ENCODE results near the gene CH25H.
"Not testable (repeated sequence)": the region's sequence is repeated elsewhere in the genome, so short reads cannot be mapped to it uniquely, and the experiment has no call there.

The CH25H gene

DNA sequence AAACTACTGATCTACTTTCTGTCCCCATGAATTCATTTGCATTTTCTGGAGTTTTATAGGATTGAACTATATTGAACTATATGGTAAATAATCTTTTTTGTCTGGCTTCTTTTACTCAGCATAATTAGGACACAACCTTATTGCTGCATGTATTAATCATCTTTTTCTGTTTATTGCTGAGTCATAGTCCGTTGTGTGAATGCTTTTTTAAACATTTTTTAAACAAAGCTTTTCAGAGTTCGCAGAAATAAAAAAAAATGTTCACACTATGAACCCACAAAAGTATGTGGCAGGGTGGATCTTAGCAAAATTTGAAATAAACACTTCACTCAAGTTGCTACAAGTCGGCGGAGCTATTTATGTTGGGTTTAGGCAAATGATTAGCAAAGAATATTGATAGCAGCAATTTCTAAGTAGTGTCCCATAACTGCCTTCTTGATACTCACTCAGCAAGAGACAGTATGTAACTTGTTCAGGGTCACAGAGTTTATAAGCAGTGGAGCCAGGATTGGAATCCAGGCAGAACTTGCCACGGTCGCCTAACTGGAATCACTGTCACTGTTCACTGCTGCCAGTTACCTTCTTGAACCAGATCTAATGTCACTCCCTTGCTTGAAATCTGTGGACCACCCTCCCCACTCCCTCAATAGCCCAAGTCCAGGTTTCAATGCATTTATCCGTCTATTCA is 5.6 kb downstream of the CH25H start:
- Histone ChIP-seq H3K27me3 (peaks cover 22% of the 10 kb centered on the region), H3K4me1 (no peaks in the 10 kb centered on the region), H3K36me3 (no peaks in the 10 kb centered on the region), H3K9me3 (no peaks in the 10 kb centered on the region), H3K4me3 (ENCODE audit: low read depth, low read length) (no peak overlapping the region)
- no peak for DNase-seq
- TF ChIP-seq, protein P1, sequence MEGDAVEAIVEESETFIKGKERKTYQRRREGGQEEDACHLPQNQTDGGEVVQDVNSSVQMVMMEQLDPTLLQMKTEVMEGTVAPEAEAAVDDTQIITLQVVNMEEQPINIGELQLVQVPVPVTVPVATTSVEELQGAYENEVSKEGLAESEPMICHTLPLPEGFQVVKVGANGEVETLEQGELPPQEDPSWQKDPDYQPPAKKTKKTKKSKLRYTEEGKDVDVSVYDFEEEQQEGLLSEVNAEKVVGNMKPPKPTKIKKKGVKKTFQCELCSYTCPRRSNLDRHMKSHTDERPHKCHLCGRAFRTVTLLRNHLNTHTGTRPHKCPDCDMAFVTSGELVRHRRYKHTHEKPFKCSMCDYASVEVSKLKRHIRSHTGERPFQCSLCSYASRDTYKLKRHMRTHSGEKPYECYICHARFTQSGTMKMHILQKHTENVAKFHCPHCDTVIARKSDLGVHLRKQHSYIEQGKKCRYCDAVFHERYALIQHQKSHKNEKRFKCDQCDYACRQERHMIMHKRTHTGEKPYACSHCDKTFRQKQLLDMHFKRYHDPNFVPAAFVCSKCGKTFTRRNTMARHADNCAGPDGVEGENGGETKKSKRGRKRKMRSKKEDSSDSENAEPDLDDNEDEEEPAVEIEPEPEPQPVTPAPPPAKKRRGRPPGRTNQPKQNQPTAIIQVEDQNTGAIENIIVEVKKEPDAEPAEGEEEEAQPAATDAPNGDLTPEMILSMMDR (IDR thresholded peaks at IDR 0.05; ENCODE audit: low read depth, low read length): no peak

DNA sequence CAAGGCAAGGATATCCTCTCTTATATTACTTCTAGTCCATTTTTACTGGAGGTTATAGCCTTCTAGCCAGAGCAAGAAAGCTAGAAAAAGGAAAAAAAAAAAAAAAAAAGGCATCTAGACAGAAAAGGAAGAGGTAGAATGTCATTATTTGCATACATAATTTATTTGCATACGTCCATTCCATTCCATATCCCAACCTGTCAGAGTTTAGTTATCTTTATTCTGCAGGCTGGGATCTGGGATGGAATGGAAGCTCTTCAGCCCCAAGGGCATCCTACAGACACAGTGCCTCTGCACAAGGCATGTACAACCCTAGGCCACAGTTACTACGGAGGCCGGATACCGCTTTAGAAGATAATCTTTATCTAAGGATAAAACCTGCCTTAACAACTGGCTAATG is 9.6 kb downstream of the CH25H start:
- H3K9me3 ChIP-seq: no peaks in the 10 kb centered on the region
- no peaks in the 10 kb centered on the region for H3K36me3 ChIP-seq
- H3K27me3 ChIP-seq: no peaks in the 10 kb centered on the region; the same call in 1 of the 2 replicates
- DNase-seq: no peak
- TF ChIP-seq, protein P1 (IDR thresholded peaks at IDR 0.05; ENCODE audit: low read depth, low read length): no peak
- H3K4me1 ChIP-seq: no peaks in the 10 kb centered on the region
- no peak overlapping the region for H3K4me3 ChIP-seq (ENCODE audit: low read depth, low read length)

DNA sequence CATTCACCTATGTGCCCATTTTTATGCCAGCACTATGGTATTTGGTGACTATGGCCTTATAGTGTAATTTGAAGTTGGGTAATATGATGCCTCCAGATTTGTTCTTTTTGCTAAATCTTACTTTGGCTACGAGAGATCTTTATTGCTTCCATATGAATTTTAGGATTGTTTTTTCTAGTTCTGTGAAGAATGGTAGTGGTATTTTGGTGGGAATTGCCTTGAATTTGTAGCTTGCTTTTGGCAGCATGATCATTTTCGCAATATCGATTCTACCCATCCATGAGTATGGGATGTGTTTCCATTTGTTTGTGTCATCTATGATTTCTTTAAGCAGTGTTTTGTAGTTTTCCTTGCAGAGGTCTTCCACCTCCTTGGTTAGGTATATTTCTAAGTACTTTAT is 15.8 kb downstream of the CH25H start:
- not testable (repeated sequence) for H3K9me3 ChIP-seq; H3K4me1 ChIP-seq; H3K4me3 ChIP-seq (ENCODE audit: low read depth, low read length); H3K36me3 ChIP-seq; H3K27me3 ChIP-seq; DNase-seq

DNA sequence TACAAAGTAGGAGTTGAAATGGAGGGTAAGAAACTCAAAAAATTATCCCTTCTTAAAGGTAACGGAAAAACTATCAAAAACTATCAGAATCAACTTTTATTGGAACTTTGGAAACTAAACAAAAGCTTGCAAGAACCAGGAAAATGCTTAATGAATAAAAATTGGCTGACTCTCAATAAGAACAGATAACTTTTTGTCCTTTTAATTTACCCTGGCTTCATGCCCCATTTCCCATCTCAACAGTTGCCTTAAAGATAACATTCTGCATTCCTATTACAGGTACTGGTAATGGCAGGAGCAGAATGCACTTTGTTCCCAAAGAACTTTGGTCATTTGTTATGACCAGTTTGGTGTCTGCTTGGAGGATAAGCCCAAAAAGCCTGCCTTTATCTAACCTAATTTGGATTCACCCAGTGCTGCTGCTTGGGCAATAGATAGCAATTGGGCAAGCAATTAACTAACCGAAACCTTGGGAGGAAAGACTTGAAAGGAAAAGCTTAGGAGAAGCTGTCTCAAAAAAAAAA is 17.8 kb downstream of the CH25H start:
- H3K9me3 ChIP-seq: no peaks in the 10 kb centered on the region
- H3K27me3 ChIP-seq: peaks cover 2% of the 10 kb centered on the region; the same call in 1 of the 2 replicates
- H3K36me3 ChIP-seq: no peaks in the 10 kb centered on the region
- no peaks in the 10 kb centered on the region for H3K4me1 ChIP-seq
- no peak for DNase-seq
- TF ChIP-seq, protein P1 (IDR thresholded peaks at IDR 0.05; ENCODE audit: low read depth, low read length): no peak
- H3K4me3 ChIP-seq (ENCODE audit: low read depth, low read length): no peak overlapping the region

DNA sequence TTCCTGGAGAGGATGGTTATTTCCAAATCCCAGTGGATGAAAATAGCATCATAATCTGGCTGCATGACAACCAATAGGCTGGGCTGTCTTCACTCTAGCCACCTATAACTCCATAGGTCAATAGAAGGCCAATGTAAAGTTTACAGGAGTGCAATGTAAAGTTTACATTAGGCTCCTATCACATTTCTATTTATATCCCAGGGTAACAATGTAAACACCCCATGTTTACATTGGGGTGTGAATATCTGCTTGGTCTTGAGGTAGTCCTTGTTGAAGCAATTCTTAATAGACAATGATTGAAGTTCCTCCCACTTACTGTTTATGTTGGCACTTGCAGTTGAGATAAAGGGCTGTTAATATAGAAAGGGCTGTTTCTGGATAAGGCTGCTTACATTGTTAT is 21.5 kb downstream of the CH25H start:
- DNase-seq: no peak
- TF ChIP-seq, protein P1 (IDR thresholded peaks at IDR 0.05; ENCODE audit: low read depth, low read length): no peak
- H3K9me3 ChIP-seq: no peaks in the 10 kb centered on the region
- H3K4me3 ChIP-seq (ENCODE audit: low read depth, low read length): no peak overlapping the region
- no peaks in the 10 kb centered on the region for H3K36me3 ChIP-seq
- H3K27me3 ChIP-seq: peaks cover 7% of the 10 kb centered on the region; the same call in 1 of the 2 replicates
- no peaks in the 10 kb centered on the region for H3K4me1 ChIP-seq

DNA sequence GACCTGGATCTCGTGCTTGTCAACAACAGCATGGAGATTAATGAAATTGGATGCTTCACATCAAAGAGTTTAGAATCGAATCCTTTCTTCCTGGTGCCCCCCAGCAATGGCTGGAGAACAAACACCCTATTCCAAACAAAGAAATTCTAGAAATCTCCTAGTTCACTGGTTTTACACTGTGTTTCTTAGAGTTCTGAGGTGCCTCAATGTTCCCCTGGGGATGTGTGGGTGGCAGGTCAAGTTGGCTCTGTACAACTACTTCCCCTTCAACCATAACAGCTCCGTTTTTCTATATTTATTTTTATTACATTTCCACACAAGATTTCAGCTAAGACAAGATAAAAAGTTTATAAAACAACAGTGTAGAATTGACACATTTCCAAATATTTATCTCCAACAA is 22.5 kb downstream of the CH25H start:
- TF ChIP-seq, protein P1 (IDR thresholded peaks at IDR 0.05; ENCODE audit: low read depth, low read length): no peak
- H3K36me3 ChIP-seq: no peaks in the 10 kb centered on the region
- no peak overlapping the region for H3K4me3 ChIP-seq (ENCODE audit: low read depth, low read length)
- no peaks in the 10 kb centered on the region for H3K4me1 ChIP-seq
- H3K9me3 ChIP-seq: no peaks in the 10 kb centered on the region
- no peak for DNase-seq
- peaks cover 7% of the 10 kb centered on the region; the same call in 1 of the 2 replicates for H3K27me3 ChIP-seq
